Activated T-cell treated with anti-CD3 and anti-CD28 coated beads, Interleukin-2, amount 50 U/mL, for 1 hour (primary cell): ENCODE measurements around the gene SLC6A20.
"Not testable (repeated sequence)": the region's sequence is repeated elsewhere in the genome, so short reads cannot be mapped to it uniquely, and the experiment has no call there.

Experiments used
- DNase-seq: peaks from one replicate; pipeline ENCODE4 v3.0.0-alpha.2; 2020

The SLC6A20 gene

DNA sequence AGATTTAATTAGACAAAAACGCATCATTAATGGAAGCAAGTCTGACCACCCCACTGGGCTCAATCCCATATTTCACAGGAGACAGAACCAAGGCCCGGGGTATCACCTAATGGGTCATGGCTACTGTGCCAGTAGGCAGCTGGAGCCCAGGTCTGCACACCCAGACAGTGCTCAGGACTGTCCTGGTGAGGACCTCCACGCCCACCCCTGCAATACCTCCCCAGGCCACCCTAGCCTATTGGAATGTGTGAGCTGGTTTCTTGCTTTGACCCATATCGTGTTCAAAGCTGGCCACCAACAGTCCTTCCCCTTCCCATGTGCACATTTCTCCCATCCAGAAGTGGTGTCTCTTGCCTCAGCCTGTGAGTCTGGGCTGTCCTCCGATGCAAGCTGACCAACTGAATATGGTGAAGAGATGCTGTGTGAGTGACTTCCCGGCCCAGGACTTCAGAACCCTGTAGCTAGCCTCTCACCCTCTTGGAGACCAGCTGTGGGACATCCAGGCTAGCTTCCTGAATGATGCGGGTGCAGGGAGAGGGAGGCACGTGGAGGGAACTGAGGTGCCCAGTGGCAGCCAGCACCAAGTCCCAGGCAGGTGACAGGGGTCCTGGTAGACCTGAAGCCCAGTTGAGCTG, 19.1 kb downstream of the SLC6A20 start:
- DNase-seq = no peak

DNA sequence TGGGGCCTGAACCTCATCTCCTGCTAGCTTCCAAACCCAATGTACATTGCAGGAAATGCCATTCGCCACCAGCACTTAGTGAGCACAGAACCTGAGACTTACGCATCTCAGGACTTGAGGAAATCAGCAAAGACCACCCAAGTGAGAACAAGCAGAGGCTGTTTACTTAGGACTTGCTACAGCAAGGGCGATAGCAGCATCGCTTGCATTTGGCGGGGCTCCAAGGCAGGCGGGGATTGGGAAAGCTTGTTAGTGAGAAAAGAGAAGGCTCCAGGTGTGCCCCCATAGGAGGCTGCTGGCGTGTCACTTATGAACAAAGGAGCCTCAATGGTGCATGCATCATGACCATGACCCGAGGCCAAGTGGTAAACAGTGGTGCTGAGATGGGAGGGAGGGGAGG, 19.7 kb downstream of the SLC6A20 start:
- no peak for DNase-seq

DNA sequence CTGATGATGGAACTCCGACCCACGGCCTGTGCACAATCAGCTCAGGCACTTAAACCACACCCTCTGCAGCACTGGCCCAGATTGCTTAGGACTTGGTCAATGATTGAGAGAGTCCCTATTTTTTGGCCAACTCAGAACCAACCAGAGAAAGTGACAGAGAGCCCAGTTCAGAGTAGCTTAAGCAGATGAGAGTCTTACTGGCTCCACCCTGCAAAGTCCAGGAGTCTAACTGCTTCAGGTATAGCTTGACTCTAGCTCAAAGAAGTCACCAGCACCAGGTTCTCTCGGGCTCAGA, 20.1 kb downstream of the SLC6A20 start:
- DNase-seq = no peak

DNA sequence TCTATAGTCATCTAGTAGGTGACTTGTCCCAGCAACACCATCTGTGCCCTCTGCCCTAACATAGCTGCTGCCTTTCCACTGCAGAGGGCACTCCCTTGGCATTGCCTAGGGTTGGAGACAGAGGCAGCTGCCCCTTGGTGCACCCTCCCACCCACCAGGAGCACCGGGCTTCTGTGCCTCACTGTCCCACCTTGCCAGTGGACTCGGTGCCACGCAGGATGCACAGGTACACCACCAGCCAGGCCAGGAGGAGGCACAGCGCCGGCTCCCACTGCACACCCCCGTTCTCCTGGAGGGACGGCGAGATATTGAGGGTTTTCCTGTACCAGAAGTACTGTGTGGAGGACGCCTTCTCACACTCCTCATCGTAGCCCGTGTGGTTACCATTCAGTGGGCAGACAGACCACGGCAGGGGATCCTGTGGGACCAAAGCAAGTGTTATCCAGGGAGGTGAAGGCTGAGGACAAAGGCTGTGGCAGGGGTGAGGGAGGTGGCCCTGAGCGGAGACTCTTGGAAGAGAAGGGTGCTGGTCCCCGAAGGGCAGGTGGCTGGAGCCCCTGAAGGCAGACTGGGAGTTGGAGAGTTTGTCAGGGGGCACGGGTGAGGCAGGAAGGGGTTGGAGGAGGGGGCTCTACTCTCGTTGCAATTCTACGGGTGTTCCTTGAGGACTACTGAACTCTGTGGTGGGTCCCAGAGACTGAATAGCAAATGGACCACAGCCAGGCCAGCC, 20.6 kb downstream of the SLC6A20 start:
- DNase-seq = no peak

DNA sequence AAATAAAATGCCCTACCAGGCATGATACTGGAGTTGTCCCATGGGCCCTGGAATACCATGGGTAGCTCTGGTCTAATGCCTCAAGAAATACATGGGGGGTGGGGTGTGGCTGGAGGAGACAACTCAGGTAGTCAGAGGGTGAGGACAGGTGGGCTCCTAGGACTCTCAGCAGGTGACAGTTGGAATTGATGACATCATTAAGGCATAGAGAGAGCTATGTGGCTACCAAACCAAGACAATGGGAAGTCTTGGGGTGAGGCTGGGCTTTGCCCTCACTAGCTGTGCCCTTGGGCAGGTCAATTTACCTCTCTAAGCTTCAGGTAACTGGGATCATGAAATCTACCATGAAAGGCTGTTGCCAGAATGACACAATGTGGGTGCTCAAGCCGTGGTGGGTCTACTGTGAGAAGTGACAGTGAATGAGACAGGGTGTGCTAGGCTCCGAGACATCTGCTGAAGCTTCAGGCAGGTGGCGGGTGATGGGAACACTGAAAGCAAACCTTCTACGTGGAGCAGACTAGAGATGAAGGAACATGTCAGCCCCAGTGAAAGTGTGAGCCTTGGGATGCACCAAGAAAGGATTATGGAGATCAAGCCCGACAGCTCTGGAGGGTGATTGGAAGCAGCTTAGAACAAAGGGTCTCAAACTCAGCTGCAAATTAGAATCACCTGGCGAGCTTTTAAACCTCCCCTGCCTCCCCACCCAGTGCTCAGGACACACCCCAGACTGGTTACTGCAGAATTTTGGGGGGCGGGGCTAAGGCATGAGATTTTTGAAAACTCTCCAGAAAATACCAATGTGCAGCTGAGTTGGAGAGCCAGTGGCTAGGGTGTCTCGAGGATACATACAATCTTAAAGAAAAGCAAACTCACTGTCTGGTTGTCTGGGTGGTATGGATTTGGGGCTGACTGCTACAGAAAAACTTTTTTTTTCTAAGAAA, 21.5 kb downstream of the SLC6A20 start:
- DNase-seq = no peak

DNA sequence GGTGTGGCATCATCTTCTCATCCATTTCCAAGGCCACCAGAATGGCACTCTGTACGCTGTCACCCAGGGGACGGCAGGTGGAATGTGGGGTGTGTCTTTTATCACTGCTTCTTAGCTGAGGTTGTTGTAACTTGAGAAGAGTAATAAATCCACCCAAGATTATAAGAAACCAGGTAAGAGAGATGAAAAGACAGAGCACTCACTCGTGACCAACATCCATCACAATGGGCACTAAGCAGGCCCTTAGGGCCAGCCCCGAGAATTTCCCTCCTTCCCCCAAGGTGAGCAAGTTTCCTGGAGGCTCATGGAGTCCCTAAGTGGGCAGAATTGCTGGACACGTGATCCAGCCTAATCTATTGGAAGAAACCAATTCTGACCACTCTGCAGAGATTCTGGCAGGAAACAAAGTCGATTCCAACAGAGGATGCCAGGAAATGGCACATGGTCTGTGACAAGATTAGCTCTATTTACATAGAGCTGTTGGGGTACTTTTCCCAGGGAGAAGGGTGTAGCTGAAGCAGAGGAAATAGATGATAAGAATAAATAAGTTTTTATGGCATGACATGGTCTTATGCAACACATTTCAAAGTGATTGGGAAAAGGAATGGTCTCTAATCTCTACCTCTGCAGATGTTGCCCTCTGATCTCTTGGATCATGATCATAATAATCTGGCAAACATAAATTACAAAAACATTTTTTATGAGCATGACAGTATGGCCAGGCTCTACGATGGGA, 22.5 kb downstream of the SLC6A20 start:
- no peak for DNase-seq

DNA sequence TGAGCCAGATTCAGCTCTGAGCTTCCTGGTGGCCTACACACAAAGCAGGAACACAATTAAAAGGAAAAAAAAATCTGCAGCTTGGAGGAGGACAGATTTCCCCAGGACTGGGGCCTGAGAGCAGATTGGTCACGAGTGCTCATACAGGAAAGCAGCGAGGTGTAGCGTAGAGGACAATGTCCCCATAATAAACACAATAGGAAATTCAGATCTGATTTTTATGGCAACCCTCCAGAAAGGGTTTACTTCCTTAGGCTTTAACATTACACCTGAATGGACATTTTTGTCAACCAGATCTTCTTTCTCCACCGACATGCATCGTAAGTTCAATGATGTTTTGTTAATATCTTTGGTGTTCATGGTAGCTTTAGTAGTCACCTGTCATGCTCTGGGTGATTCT, 23.3 kb downstream of the SLC6A20 start:
- no peak for DNase-seq

DNA sequence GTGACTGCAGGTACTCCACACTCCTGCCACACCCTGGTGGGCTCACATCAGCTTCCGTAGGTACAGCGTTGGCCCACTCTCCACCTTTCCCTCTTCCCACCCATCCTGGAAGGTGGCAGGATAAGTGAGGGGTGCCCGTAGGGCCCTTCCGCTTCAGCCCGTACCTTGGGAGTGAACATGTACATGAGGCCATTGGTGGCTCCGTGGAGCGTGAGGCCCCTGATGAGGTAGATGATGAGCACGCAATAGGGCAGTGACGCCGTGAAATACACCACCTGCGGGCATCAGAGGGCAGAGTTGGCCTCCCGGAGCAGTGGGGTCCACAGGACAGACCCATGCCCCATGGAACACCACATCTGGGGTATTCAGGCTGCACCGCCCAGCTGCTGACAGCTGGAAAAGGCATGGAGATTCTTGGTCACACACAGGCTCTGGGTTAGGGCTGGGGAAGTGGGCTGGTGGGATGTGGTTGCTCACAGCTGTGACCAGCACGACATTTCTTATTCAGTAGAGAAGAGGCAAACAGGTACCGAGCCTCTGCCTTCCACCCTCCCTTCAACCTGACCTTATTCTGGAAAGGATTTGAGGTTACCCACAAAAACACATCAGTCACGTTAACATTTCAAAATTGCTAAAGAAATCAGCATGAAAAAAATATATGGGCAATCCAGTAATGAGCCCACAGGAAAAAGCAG, 23.8 kb downstream of the SLC6A20 start:
- DNase-seq = no peak

DNA sequence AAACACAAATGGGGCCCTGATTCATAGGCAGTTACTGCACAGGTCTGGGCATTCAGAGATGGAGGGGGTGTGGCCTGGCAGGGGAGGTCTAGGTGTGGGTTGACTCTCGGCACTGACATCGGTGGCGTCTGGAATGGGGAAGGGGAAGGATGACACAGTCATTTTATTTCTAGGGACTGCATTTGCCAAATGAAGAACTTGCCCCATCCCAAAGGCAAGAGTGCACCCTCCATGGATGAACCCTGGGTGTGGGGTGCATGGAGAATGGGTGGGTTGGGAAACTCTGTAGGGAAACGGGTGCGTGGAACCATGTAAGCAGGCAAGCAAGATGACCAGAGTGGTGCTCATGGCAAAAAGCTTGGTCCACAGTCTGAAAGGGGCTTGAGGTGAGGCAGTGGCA, 24.5 kb downstream of the SLC6A20 start:
- DNase-seq = no peak

DNA sequence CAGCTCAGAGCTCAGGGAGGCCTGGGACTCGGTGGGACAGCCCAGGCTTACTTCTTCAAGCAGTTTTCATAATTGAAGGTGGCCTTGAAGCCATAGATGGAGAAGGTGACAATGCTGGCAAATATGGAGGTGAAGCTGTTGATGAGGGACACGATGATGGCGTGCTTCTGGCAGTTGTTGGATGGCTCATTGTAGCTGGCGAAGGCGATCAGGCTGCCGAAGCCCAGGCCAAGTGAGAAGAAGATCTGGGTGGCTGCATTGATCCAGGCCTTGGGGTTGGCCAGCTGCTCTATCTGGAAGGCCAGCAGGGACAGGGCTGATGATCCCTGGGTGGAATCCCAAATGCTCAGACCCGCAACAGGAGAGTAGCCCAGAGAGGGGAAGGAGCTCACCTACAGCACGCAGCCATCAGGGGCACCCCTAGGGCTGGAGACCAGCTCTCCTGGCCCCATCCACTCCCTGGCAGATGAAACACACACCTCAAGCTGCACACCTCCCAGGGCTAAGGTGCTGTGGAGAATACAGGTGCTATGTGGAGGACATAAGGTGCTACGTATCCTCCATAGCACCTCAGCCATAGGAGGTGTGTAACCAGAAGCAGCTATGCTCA, 25.1 kb downstream of the SLC6A20 start:
- DNase-seq = no peak

DNA sequence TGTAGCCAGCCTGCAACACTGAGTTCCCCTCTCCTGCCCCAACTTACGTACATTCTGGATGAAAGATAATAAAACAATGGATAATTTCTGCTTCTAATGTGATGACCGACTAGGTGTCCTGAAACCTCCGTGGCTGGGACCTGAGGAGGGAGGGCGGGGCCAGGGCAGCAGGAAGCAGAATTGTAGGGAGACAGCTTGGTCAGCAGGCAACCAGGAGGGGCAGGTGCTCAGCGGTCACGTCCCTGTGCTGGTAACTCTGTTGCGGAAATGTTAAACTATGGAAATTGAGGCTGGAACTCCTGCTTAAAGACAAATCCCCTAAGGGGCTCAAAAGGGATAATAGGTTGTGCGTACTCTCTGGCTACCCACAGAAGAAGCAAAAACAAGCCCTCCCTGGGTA, 30.4 kb downstream of the SLC6A20 start:
- no peak for DNase-seq

DNA sequence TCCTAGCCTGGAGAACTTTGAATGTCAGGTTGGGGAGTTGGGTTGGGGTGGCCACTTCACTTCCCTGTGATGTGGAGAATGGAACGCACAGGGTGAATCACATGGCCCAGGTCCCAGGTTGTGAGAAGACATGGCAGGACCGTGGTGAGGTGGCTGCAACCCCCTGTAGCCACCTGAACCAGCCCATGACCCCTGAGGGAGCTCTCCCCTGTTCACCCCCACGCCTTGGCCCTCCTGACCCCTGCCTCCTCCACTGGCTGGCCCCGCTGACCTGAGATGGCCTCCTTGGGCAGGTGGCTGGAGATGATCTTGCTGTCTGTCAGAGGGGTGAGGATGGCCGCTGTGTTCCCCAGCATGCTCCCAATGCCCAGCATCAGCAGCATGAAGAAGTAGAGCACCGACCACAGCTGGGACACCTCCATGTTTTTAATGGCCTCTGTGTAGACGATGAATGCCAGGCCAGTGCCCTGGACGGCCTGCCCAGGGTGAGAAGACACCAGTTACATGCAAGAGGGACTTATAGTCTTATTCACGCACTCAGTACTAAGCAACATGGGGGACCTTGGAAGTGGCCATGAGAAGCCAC, 31.0 kb downstream of the SLC6A20 start:
- DNase-seq = no peak

DNA sequence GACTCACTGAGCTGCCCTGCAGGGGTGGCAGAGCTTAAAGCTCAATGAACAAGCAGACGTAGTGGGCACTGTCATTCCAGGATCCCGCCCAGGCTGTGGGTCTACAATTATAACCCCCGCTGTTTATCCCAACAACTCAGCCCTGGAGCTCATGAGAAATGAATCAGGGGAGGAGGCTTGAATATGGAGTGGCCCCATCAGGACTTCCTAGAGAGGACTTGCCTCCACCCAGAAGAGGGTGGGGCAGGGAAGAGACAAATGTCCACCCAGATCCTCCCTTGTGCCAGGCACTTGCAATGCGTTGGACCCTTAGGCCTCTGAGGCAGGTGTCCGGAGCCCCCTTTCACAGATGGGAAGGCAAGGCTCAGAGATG, 33.0 kb downstream of the SLC6A20 start:
- DNase-seq = no peak

DNA sequence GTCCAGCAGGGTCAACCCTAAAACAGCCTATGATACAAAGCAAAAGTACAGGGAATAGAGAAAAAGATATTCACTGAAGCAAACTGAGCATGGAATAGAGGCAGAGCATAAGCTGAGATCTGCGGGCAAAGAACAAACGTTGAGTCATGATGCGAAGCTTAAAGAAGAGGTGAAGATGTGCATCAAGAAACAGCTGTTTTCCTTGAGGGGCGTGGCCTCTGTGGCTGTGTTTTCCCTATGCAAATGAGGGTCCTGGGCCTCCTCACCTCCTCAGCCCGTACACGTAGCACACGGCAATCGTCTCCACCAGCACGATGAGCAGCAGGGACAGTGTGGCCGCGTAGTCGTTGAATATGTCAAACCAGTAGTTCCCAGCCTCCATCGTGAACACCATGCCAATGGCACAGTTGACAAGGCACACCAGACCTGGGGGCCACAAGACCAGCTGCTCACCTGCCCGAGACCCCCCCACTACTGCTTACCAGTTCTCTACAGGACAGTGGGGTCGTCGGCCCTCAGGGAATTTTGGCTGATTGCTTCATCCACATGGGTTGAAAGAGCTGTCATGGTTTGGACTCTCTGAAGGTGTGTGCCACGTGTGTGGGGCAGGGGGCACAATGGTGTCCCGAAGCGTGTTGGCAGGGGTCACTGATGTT, 33.6 kb downstream of the SLC6A20 start:
- DNase-seq = no peak

DNA sequence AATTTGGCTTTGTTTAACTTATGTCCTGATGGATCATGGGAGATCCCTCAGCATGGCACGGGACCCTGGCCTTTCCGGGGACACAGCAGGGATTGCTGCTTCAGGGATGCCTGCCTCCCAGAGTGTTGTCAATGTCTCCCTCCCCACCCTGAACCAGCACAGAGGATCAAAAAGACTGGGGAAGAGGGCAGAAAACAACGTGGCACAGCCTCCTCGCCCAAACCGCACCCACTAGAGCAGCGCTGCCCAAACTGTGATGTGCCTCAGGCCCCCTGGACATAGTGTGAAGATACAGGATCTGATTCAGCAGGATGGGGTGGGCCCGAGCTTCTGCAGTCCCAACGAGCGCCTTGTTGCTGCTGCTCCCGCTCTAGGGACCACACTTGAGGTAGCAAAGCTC, 34.5 kb downstream of the SLC6A20 start:
- DNase-seq = no peak

DNA sequence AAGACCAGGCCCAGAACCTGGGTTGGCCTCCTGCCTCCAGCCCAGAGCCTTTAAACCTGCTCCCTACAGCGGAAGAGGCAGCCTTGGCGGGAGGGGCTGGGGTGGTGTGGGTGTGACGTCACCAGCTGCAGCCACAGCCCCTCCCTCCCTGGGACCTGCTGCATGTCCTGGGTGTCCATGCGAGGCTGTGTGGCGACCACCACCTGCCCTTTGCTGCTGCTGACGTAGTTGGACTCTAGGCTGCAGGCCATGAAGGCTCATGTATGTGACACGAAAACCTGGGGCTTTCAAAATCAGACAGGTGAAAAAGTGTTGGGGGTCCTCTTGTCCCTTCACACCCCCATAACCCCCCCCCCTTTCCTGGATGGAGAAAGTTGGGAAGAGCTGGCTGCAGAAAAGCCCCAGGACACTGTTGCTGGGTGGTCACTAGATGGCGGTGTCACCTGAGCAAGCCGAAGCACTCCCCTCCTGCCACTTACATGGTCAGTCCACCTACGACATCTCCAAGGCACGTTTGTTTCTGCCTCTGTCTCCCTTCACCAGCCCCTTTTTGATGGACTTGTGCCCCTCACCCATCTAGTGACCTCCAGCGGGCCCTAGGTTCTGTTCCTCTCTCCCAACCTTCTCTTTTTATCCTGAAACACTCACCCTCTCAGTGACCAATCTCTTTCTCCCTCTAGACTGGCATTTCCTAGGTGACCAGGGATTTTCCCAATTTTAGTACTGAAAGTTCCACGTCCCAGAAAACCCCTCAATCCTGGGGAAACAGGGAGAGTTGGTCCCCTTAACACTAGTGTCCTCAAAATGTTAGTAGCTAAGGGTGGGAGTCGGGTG, 35.2 kb downstream of the SLC6A20 start:
- peak; percentile 49 for DNase-seq

DNA sequence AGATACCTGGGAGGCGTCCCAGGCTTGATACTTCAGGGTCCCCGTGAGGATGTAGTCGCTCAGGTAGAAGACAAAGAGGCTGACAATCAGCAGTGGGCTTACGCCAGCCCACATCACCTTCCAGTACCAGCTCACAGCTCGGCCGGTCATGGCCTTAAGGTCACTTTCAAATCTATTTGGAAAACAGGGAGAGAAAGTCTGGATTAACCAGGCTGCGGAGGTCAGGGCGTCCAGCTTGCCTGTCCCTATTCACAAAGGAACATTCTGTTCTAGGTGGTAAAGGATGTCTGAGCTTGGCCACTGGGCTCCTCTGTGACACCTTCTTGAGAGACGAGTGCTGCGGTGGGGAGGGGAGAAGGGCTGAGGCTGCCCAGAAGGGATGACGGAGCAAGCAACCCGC, 36.5 kb downstream of the SLC6A20 start:
- no peak for DNase-seq

DNA sequence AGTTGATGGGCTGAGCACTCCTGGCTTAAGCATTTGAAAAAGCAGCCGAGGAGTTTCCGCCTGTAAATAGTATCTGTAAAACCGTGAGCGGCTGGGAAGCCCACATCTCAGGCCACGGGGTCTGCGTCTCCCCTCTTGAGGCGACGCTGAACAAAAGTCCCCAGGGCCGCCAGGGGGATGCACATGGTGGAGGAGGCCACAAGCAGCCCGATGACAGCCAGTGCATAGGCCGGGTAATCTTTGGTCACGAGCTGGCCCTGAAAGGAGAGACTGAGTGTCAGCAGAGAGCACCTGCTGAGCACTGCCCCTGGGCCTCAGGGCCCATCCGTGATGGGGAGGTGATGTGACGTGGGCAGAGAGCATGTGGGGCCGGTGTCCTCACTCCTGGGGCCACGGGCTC, 37.5 kb downstream of the SLC6A20 start:
- DNase-seq = no peak

DNA sequence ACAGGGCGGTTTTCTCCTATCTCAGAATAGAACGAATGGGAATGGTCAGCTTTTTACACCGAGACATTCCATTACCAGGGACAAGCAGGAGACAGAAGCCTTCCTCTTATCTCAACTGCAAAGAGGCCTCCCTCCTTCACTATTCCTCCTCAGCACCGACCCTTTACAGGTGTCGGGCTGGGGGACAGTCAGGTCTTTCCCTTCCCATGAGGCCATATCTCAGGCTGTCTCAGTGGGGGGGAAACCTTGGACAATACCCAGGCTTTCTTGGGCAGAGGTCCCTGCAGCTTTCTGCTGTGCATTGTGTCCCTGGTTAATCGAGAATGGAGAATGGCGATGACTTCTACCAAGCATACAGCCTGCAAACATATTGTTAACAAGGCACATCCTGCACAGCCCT, 39.2 kb downstream of the SLC6A20 start:
- not testable (repeated sequence) for DNase-seq

DNA sequence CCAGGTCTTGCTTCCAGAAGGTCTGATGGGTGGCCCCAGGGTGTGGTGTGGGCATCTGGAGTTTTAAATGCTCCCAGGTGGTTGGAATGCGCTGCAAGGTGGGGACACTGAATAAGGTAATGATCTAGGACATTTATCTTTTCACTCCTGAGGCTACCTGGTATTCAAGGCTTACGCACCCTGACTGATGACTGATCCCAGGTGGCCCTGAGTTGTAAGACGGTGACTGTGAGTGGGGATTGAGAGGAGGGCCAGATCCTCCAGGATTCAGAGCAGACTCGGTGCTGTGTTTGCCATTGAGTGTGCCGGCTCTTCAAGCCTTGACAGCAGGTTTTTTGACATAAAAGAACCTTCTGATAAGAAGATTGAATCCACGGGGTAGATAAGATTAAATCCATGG, 40.3 kb downstream of the SLC6A20 start:
- no peak for DNase-seq
